Epithelial cell of esophagus (primary cell): ENCODE results near the gene TSHZ1.

Source experiments
- DNase-seq: peaks from one replicate; pipeline ENCODE4 v3.0.0; 2010; ENCODE audit warnings: low read depth
- H3K4me3 ChIP-seq: 2 replicates; pipeline ENCODE4 v1.5.1; 2011; ENCODE audit warnings: mild to moderate bottlenecking, low read length, control low read depth
- TF ChIP-seq, protein P1 (sequence below): IDR thresholded peaks from 2 replicates; pipeline ENCODE4 v1.5.1; 2011; ENCODE audit warnings: low read depth, mild to moderate bottlenecking, low read length, control low read depth, inconsistent platforms; ENCODE audit not compliant: insufficient read depth; ENCODE audit errors: missing control alignments

The TSHZ1 gene

DNA sequence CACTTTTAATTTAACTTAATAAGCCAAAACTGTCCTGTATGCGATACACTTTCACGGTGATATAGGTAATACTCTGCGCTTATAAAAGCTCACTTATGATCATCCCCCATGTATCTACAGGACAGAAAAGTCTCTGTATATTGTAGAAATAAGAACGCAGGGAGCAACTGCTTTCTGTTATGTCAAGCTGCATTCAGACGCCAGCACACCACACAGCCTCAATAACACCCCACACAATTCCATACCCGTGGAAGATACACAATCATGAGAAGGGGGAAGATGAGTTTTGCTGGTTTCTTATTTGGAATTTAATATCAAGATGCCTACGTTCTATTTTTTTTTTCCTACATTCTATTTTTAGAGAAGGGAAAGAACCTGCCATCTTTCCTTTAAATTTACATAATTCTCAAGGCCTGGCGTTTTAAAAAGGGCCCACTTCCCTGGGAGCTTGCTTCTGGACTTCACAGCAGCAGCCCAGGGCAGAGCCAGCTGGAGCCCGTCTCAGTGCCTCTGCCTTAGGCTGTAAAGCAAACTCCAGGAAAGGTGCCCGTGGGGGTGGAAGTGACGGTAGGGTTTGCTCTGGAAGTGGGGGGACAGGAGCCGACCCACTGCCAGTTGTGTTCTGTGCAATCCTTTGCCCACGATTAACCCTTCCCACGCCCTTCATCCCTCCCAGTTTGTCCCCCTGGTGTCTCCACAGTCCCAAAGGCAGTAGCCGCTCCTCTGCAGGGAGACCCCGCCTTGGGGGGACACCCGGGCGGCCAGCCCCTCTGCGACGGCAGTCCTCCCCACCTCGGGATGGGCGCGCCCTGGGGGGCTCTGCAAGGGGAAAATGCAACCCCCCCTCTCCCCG lies 7.0 kb upstream of the TSHZ1 start:
- TF ChIP-seq, protein P1, sequence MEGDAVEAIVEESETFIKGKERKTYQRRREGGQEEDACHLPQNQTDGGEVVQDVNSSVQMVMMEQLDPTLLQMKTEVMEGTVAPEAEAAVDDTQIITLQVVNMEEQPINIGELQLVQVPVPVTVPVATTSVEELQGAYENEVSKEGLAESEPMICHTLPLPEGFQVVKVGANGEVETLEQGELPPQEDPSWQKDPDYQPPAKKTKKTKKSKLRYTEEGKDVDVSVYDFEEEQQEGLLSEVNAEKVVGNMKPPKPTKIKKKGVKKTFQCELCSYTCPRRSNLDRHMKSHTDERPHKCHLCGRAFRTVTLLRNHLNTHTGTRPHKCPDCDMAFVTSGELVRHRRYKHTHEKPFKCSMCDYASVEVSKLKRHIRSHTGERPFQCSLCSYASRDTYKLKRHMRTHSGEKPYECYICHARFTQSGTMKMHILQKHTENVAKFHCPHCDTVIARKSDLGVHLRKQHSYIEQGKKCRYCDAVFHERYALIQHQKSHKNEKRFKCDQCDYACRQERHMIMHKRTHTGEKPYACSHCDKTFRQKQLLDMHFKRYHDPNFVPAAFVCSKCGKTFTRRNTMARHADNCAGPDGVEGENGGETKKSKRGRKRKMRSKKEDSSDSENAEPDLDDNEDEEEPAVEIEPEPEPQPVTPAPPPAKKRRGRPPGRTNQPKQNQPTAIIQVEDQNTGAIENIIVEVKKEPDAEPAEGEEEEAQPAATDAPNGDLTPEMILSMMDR, result no peak

DNA sequence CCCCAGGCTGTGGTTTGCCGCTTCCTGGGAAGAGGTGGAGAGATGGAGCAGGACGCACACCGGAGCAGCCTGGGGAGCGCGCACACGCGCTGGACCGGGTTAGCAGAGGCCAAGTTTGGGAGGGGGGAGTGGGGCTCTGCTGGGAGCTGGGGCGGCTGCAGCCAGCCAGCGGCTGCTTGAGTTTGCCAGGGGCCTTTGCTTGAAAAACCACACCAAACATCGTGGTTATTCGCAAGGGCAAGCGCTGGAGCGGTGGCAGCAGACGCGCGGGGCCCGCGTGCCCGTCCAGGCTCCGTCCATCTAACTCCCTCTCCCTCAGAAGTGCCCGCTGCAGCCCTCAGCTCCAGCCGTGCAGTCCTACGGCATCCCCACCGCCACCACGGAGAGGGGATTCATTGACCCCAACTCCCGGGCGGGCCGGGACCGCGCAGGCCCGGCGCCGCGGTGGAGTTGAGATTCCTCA lies 6.3 kb upstream of the TSHZ1 start:
- TF ChIP-seq, protein P1, result no peak
- H3K4me3 ChIP-seq, result peak overlapping the region; percentile 41
- peak; percentile 25 for DNase-seq

More for the DNA sequence above, 7.0 kb upstream of the TSHZ1 start:
- H3K4me3 ChIP-seq, result peak overlapping the region; percentile 41
- DNase-seq, result peak; percentile 29

DNA sequence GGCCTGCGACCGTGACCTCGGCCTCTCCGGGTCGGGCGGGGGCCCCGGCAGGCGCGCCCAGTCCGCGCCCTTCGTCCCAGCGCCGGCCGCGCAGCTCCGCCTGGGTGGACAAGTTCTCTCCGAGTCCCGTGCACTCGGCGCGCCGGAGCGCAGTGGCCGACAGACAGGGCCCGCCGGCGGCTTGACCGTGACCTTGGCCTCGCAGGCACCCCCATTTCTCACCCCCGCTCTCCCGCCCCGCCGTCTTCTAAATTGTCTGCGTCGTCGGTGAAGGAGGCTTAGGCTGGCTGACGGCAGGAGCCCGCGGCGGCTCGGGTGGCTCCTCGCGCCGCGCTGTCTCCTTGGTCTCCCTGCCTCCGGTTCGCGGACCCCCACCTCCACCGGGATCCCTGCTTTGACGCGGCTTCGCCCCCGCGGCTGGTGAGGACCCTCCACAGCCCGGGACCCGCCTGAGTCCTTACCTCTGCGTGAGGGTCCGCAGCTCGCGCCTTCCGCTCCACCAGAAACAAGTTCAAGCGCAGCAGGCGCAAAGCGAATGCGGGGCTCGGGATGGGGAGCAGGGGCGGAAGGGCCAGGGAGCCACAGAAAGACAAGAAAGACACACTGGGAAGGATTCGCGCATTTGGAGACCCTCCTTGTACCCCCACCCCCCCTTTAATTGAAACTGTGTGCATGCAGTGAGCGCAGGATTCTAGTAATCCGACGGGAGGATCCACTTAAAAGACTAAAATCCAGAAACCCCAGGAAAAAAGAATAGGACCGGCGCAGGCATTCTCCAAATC lies 5.7 kb upstream of the TSHZ1 start:
- TF ChIP-seq, protein P1, result no peak
- peak overlapping the region; percentile 41 for H3K4me3 ChIP-seq
- DNase-seq, result peak; percentile 9

DNA sequence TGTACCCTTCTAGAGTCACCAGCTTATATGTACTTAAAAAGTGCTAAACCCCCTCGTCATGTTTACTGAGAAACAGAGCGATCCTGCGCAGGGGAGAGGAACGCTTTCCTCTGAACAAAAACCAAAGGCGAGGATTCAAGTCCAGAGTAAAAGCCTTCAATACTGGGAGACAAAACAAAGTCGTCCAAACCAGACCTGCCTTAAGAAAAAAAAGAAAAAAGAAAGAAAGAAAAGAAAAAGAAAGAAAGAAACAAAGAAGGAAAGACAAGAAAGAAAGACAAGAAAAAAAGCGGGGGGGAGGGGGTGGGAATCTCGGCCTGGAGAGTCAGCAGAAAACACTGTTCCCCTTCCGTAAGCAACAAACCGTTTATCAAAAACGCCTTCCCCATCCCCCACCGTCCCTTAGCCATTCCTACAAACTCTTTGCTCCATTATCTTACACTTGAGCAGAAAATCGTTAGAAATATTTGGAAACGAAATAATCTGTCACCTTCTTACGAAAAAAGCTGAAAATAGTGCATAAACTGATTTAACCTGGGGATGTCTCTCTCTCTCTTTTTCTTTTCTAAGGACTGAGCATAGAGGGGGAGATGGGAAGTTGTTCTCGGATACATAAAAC lies 5.0 kb upstream of the TSHZ1 start:
- TF ChIP-seq, protein P1, result no peak
- no peak for DNase-seq
- H3K4me3 ChIP-seq, result no peak overlapping the region

DNA sequence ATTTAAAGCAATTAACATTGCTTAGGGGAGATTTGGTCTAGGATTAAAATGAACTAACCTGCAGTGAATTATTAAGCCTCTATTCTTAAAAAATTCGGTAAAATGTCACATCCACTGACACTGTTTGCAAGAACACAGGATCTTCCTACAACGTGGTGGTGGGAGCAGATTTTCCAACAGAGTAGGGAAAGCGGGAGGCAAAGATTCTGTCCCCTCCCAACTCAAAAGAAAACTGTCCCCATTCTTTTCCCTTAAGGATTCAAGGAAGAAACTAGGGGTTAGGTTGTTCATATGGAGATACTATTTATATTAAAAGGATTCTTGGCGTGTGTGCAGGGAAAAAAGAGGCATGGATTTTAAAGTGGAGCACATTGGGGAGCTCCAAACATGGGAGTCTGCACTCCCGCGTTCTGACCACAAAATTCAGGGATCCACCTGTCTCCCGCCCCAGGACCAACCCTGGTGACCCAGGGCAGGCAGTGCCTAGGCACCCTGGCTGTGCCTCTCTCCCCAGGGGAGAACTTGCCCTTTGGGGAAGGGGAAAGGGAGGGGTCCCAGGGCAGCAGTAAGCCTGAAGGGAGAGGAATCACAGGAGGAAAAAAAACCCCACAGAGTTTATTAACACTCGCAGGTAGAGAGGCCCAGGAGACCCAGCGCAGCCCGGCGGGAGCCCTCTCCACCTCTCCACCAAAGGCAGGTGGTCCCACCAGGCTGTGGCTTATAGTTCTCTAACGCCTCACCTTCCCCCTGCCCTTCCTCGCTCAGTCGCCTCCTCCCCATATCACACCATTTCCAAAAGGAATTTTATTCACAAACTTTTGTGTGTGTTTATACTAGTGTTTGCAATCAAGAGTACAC lies 3.9 kb upstream of the TSHZ1 start:
- H3K4me3 ChIP-seq, result peak overlapping the region; percentile 75
- DNase-seq, result no peak
- TF ChIP-seq, protein P1, result no peak
